GM20431 (cell line): ENCODE results near the gene OR10A5.
"Not testable (repeated sequence)": the region's sequence is repeated elsewhere in the genome, so short reads cannot be mapped to it uniquely, and the experiment has no call there.

Source experiments
- in situ Hi-C: fragments of 300-500 bp; cut with MseI, MboI; formaldehyde crosslinking; loops from one replicate; pipeline ENCODE4 v1.15.0; 2020; ENCODE audit warnings: low sequenced_read_pairs; ENCODE audit not compliant: unreplicated experiment

Gene OR10A5

DNA sequence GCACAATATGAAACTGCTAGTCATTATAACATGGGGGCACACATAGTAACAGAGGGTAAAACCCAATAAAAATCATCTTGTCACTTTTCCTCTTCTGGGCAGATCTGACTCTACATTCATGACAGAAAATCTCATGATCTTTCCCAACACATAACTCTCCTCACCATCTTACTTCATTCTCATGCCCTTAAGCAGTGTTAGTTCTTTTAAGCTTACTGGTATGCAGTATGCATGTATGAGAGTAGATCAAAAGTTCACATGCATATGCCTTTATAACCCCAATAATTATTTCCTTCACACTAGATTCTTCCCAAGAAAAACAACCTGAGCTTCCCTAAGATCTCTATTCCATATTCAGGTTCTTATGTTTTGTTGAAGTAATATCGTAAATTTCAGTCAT is 25.8 kb downstream of the OR10A5 start:
- in situ Hi-C loops = no loop called here

DNA sequence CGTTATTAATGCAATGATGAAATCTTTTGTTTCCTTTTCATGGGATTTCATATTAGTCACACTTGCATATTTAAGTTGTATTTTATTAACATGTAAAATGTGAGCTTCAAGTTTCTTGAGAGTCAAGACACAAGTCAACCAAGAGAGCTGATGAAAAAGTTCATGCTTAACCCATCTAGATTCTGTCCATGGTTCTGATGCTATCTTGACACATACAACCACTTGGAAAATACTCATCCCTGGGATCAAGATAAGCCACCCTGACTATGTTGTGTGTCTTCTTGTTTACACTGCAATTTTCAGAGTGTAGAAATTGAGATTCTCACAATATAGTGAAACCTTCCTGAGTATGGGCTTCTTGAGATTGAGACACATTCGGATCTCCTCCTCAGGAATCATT is 30.3 kb downstream of the OR10A5 start:
- in situ Hi-C loops = no loop called here

DNA sequence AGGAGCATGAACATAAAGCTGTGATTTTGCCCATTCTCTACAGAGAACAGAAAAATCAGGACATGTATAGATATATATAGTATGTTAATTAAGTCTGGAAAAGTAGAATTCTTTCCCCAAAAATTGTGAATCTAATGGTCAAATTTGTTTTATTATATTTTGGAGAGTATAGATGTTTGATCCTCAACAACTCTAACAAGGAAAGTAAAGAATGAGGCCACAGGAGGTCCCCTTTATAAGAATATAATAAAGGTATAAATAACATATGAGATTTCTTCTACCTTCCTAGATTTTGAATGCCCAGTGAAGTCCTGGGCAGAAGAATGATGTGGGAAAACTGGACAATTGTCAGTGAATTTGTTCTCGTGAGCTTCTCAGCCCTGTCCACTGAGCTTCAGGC is 30.8 kb downstream of the OR10A5 start, which contains the start of gene OR10A4:
OR10A4 (plus strand) TSS at position 301 of the 400 bp plus-strand sequence; CDS start at position 324, 23 bp downstream.
- in situ Hi-C loops = no loop called here

DNA sequence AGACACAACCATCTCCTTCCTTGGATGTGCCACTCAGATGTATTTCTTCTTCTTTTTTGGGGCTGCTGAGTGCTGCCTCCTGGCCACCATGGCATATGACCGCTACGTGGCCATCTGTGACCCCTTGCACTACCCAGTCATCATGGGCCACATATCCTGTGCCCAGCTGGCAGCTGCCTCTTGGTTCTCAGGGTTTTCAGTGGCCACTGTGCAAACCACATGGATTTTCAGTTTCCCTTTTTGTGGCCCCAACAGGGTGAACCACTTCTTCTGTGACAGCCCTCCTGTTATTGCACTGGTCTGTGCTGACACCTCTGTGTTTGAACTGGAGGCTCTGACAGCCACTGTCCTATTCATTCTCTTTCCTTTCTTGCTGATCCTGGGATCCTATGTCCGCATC is 31.4 kb downstream of the OR10A5 start:
- in situ Hi-C loops = no loop called here

DNA sequence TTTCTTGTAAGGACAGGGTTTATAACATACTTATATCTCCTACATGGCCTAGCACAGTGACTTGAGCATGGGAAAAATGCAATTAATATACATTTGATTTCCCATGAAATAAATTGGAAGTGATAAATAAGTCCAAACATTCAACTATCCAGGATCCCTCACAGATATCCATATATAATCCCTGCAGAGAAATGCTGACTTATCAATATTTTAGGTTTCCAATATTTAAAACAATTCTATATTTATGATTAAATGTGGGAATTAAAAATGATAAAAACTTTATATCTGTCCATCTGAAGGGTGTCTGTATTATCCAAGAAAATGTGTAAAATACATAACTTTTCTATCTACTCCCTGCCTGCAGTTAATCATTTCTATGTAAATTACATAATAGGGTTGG is 37.3 kb downstream of the OR10A5 start:
- in situ Hi-C loops = no loop called here

DNA sequence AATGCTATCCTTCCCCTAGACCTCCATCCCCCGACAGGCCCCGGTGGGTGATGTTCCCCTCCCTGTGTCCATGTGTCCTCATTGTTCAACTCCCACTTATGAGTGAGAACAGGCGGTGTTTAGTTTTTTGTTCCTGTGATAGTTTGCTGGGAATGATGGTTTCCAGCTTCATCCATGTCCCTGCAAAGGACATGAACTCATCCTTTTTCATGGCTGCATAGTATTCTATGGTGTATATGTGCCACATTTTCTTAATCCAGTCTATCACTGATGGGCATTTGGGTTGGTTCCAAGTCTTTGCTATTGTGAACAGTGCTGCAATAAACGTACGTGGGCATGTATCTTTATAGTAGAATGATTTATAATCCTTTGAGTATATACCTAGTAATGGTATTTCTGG is 42.2 kb downstream of the OR10A5 start:
- in situ Hi-C loops = not testable (repeated sequence)

DNA sequence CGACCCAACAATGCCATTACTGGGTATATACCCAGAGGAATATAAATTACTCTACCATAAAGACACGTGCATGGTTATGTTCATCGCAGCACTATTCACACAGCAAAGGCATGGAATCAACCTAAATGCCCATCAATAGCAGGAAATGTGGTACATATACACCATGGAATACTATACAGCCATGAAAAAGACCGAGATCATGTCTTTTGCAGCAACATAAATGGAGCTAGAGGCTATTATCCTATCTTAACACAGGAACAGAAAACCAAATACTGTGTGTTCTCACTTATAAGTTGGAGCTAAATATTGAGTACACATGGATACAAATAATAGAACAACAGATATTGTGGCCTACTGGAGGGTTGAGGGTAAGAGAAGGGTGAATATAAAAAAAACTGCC is 43.3 kb downstream of the OR10A5 start:
- in situ Hi-C loops = no loop called here

DNA sequence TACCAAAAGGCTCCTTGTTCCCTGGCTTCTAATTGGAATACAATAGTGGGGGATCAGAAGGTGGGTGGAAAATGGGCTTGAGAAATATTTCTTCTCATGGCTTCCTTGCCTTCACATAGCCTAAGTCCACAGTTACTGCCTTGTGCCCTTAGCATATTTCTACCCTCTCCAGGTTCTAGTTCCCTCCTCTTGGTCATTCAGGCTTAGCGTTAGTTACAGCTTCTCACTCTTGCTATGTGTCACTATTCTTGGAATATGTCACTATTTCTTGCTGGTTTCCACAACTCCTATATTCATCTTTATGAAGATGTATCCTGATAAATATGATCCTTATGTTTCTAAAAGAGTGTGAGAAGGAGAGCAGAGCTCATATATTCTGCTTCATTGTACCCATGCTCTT is 44.4 kb downstream of the OR10A5 start:
- in situ Hi-C loops = no loop called here

DNA sequence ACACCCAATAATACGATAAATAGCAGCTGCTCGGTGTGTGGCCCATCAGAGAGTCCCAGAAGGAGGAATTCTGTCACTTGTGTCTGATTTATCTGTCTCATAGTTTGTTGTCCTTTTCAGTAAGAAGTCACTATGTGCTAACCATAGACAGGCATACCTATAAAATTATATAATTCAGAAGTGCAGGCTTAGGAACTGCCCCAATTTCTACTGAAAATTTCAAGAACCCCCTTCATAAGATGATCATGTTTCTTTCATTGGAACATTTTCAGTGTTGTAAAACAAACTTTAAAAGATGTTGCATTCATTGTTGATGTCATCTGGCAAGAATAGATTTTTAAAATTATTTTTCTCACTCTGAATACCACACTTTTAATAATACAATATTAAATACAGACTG is 46.9 kb downstream of the OR10A5 start, which contains the start of gene OR2D2:
OR2D2 (minus strand) TSS at position 101 of the 400 bp plus-strand sequence; CDS start at position 101, 0 bp downstream.
- in situ Hi-C loops = no loop called here

DNA sequence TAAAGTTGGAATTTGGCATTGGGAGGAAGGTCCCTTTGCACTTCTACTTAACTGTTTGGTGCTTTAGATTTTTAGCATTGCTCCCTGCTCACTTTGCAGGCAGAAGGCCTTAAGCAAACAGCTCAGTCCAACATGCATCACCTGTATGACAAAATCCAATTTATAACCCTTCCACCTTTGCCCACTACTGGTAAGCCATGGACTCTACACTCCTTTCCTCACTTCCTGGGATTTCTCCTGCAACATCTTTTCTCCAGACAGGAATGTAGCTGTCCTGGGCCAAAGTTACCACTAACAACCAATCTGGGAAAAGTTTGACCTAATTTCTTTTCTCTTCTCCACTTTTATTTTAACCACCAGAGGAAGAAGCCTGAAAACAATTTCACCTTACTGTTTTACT is 48.6 kb downstream of the OR10A5 start:
- in situ Hi-C loops = no loop called here

DNA sequence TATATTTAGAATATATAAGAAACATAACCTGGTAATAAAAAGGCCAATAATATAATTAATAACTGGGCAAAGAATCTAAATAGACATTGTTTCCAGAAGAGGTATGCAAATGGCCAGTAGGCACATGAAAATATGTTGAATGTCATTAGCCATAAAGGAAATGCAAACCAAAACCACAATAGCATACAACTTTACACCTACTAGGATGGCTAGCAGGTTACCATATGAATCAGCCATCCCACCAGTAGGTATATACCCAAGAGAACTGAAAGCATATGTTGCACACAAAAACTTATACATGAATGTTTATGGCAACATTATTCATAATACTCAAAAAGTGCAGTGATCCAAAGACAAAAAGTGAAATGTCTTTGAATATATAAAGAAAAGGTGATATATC is 49.5 kb downstream of the OR10A5 start:
- in situ Hi-C loops = no loop called here
